ENCODE data around the gene EDRF1.

Gene EDRF1

DNA sequence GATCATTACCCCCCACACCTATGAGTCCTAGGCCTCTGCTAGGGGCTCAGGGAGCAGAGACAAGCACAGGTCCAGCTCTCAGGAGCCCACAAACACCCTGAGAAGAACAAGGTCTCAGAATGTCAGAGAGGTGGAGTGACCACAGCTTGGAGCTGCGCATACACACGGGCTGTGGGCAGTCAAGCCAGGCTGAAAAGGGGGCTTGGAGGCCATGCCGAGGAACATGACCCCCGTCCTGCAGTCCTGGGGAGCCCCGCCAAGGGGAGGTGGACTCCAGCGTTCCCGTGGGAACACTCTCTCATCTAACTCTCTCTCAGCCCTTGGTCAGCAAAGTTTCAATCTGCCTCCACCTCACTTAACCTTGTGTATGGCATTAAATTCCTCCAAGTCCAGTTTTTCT, 63.9 kb downstream of the EDRF1 start:
- no peak overlapping the region for H3K4me3 Mint-ChIP-seq
- DNase-seq (ENCODE audit: low spot score in 2 of 2) = no peak
- no peaks in the 10 kb centered on the region for H3K9me3 Mint-ChIP-seq
- peaks cover 19% of the 10 kb centered on the region for H3K4me1 Mint-ChIP-seq
- ATAC-seq = no peak
- no peak overlapping the region for H3K27ac Mint-ChIP-seq
- H3K36me3 Mint-ChIP-seq = no peaks in the 10 kb centered on the region

DNA sequence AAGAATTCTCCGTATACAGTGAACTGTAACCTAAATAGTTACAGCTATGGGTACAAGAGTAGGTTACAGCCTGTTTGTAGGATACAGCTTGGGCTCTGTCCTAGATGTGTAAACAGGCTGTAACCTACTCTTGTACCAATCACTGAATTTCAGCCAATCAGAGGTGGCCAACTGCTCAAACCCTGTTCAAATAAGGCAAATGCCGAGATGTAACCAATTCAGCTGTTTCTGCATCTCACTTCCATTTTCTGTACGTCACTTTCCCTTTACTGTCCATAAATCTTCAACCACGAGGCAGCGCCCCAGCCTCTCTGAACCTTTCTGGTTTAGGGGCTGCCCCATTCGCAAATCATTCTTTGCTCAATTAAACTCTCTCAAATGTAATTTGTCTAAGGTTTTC, 64.4 kb downstream of the EDRF1 start:
- no peaks in the 10 kb centered on the region for H3K9me3 Mint-ChIP-seq
- no peaks in the 10 kb centered on the region for H3K36me3 Mint-ChIP-seq
- no peak overlapping the region for H3K27ac Mint-ChIP-seq
- H3K4me1 Mint-ChIP-seq = peaks cover 24% of the 10 kb centered on the region
- DNase-seq (ENCODE audit: low spot score in 2 of 2) = no peak
- no peak for ATAC-seq
- no peak overlapping the region for H3K4me3 Mint-ChIP-seq

DNA sequence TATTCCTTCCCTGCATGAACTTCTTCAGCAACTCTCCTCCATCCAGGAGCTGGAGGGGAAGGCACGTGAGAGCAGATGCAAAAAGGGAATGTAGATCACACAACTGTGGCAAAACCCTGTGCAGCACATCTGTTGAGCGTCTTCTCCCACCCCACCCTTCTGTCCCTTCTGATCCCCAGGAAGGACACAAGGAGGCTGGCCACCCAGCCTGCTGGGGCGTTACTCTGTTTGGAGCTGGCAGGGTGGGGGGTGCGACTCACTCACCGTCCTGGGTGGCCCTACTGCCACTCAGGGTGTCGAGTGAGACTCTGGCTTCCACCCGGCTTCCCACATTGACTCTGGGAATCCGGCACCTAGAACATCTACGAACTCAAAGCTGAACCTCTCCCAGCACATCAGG, 66.3 kb downstream of the EDRF1 start:
- Mint-ChIP-seq H3K4me1 (peaks cover 28% of the 10 kb centered on the region), H3K4me3 (no peak overlapping the region), H3K27ac (no peak overlapping the region), H3K36me3 (peaks cover 6% of the 10 kb centered on the region), H3K9me3 (no peaks in the 10 kb centered on the region)
- ATAC-seq = no peak
- DNase-seq (ENCODE audit: low spot score in 2 of 2) = no peak

- no peaks in the 10 kb centered on the region for H3K9me3 Mint-ChIP-seq
- peak; percentile 66 for ATAC-seq
- H3K4me1 Mint-ChIP-seq = peaks cover 28% of the 10 kb centered on the region
- peak overlapping the region; percentile 83 for H3K27ac Mint-ChIP-seq
- peaks cover 18% of the 10 kb centered on the region for H3K36me3 Mint-ChIP-seq
- H3K4me3 Mint-ChIP-seq = no peak overlapping the region
- DNase-seq (ENCODE audit: low spot score in 2 of 2) = no peak
Measured at GRCh38 chr10:125788156-125789034, 68.9 kb downstream of the EDRF1 start.

DNA sequence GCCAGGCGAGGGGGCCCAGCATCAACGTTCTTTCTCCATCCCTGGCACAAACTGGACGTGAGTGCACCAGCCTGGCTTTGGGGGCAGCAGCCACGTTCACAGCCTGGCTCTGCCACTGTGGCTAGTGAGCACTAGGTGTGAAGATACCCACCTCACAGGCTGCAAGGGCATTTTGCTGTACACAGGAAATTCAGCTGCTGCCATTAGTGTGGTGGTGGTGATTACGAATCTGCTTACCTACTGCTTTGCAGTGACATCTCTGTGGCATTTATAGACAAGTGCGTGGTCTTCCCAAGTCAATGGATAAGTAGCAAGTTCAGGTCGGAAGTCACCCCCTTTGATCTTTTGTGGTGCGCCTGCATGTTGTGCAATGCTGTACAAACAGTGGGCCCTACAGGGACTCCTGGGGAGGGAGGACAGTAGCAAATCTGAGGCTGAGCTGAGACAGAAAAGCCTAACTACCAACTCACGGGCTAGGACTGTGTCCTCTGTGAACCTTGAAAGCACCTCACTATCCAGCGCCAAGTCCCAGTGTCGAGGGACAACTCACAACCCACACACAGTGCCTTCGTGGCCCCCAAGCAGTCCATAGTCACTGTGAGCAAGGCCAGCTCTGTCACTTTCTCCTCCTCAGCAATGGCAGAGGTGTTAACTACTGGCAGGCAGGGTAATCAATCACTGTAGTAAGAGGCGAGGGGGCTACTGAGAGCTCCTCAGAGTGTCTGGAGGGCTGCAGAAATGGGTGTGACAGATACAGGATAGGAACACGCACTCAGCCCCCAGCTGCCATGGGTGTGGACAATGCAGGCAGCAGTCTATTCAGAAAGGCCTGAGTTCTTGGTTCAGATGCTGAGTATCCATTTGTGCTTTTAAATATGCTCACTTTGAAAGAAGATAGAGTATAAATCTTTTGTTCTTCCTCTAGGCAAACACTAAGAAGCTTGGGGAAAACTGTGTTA, 73.1 kb downstream of the EDRF1 start:
- no peaks in the 10 kb centered on the region for H3K9me3 Mint-ChIP-seq
- H3K27ac Mint-ChIP-seq = peak overlapping the region; percentile 78
- no peak for DNase-seq (ENCODE audit: low spot score in 2 of 2)
- no peak overlapping the region for H3K4me3 Mint-ChIP-seq
- H3K4me1 Mint-ChIP-seq = peaks cover 17% of the 10 kb centered on the region
- H3K36me3 Mint-ChIP-seq = peaks cover 40% of the 10 kb centered on the region
- ATAC-seq = peak; percentile 14

- no peak overlapping the region for H3K4me3 Mint-ChIP-seq
- H3K4me1 Mint-ChIP-seq = no peaks in the 10 kb centered on the region
- DNase-seq (ENCODE audit: low spot score in 2 of 2) (no peak), ATAC-seq (no peak)
- peaks cover 36% of the 10 kb centered on the region for H3K36me3 Mint-ChIP-seq
- peak overlapping the region; percentile 69 for H3K27ac Mint-ChIP-seq
- no peaks in the 10 kb centered on the region for H3K9me3 Mint-ChIP-seq
Measured at GRCh38 chr10:125795128-125795527, 75.6 kb downstream of the EDRF1 start.

- DNase-seq (ENCODE audit: low spot score in 2 of 2) = no peak
- Mint-ChIP-seq H3K4me3 (no peak overlapping the region), H3K36me3 (peaks cover 34% of the 10 kb centered on the region), H3K9me3 (no peaks in the 10 kb centered on the region), H3K27ac (no peak overlapping the region), H3K4me1 (no peaks in the 10 kb centered on the region)
- ATAC-seq = no peak
Measured at GRCh38 chr10:125795637-125796190, 76.2 kb downstream of the EDRF1 start.

- ATAC-seq = no peak
- DNase-seq (ENCODE audit: low spot score in 2 of 2) = no peak
- Mint-ChIP-seq H3K4me3 (no peak overlapping the region), H3K9me3 (no peaks in the 10 kb centered on the region), H3K4me1 (no peaks in the 10 kb centered on the region), H3K27ac (peak overlapping the region; percentile 20), H3K36me3 (peaks cover 27% of the 10 kb centered on the region)
Measured at GRCh38 chr10:125797424-125797823, 77.9 kb downstream of the EDRF1 start.

GRCh38 chr10:125797994-125798662, 78.6 kb downstream of the EDRF1 start:
- H3K36me3 Mint-ChIP-seq = peaks cover 22% of the 10 kb centered on the region
- H3K27ac Mint-ChIP-seq = peak overlapping the region; percentile 37
- ATAC-seq (no peak), DNase-seq (ENCODE audit: low spot score in 2 of 2) (no peak)
- H3K4me3 Mint-ChIP-seq = no peak overlapping the region
- no peaks in the 10 kb centered on the region for H3K4me1 Mint-ChIP-seq
- H3K9me3 Mint-ChIP-seq = no peaks in the 10 kb centered on the region

GRCh38 chr10:125799451-125800182, 80.1 kb downstream of the EDRF1 start:
- ATAC-seq = no peak
- Mint-ChIP-seq H3K9me3 (no peaks in the 10 kb centered on the region), H3K27ac (peak overlapping the region; percentile 37), H3K4me3 (no peak overlapping the region), H3K36me3 (peaks cover 13% of the 10 kb centered on the region), H3K4me1 (no peaks in the 10 kb centered on the region)
- DNase-seq (ENCODE audit: low spot score in 2 of 2) = no peak

GRCh38 chr10:125801574-125801973, 82.1 kb downstream of the EDRF1 start:
- H3K27ac Mint-ChIP-seq = no peak overlapping the region
- no peak for ATAC-seq
- peaks cover 15% of the 10 kb centered on the region for H3K36me3 Mint-ChIP-seq
- H3K9me3 Mint-ChIP-seq = no peaks in the 10 kb centered on the region
- H3K4me3 Mint-ChIP-seq = no peak overlapping the region
- no peaks in the 10 kb centered on the region for H3K4me1 Mint-ChIP-seq
- no peak for DNase-seq (ENCODE audit: low spot score in 2 of 2)

DNA sequence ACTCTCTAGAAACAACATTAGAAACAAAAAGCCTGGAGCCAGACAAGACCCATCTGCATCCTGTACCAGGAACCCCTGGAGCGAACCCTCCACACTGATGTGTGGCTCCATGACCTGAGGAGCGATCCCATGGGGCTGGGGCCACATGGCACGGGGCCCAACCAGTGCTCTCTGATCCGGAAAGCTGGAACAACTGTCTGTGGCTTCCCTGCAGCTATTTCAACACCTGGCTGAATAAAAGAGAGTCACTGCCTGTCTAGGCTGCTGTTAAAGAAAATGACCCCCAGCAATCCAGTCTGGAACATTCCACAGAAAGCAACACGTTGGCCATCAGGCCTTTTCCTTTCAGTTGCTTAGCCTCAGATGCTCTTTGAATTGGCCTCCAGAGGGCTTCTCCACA, 82.6 kb downstream of the EDRF1 start:
- no peak overlapping the region for H3K4me3 Mint-ChIP-seq
- no peaks in the 10 kb centered on the region for H3K4me1 Mint-ChIP-seq
- H3K36me3 Mint-ChIP-seq = peaks cover 15% of the 10 kb centered on the region
- no peak for ATAC-seq
- H3K9me3 Mint-ChIP-seq = no peaks in the 10 kb centered on the region
- no peak for DNase-seq (ENCODE audit: low spot score in 2 of 2)
- peak overlapping the region; percentile 32 for H3K27ac Mint-ChIP-seq

DNA sequence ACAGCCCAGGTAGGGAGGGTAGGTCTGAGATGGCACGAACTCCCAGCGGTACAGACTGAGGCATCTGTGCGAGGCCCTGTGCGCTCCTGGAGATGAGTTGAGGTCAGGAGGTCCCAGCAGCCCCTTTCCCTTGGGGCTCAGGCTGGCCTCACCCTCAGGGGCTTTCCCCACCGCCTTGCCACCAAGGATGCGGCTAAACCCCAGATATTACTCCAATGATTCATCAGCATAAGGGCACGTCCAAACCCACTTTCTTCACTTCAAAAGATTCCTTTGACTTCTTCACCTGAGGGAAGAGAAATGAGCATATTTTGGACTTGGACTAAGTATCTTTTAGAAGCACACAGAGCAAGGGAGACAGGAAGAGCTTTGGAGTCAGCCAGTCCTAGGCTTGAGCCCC, 83.2 kb downstream of the EDRF1 start:
- Mint-ChIP-seq H3K4me1 (peaks cover 5% of the 10 kb centered on the region), H3K36me3 (peaks cover 15% of the 10 kb centered on the region), H3K4me3 (no peak overlapping the region), H3K9me3 (no peaks in the 10 kb centered on the region), H3K27ac (peak overlapping the region; percentile 32)
- no peak for DNase-seq (ENCODE audit: low spot score in 2 of 2)
- peak; percentile 21 for ATAC-seq

GRCh38 chr10:125808047-125808446, 88.5 kb downstream of the EDRF1 start:
- Mint-ChIP-seq H3K4me1 (peaks cover 9% of the 10 kb centered on the region), H3K27ac (peak overlapping the region; percentile 14), H3K36me3 (peaks cover 33% of the 10 kb centered on the region), H3K9me3 (no peaks in the 10 kb centered on the region), H3K4me3 (no peak overlapping the region)
- ATAC-seq = no peak
- DNase-seq (ENCODE audit: low spot score in 2 of 2) = no peak

Data from stimulated activated effector memory CD8-positive, alpha-beta T cell treated with anti-CD3 and anti-CD28 coated beads, Interleukin-12 subunit alpha, Interleukin-12 subunit beta, amount 100 ng/mL, for 72 hours (primary cell).